IMR-90 (cell line): ENCODE results near the gene PTGES. TPM values are rescaled to one million over a fixed set of nuclear protein-coding genes. Genes with fewer than 3 reads are reported as not detected.

ENCODE experiments used
- ATAC-seq: fragments of 200-7000 bp; cut with Tn5 transposase; 2 replicates; pipeline ENCODE4 v1.9.1; 2020; ENCODE audit warnings: low read depth, mild to moderate bottlenecking, moderate library complexity
- BruUV-seq: library from RNA; stranded (reverse); fragments of 400-500 nt; replicated peaks from 2 replicates; lab custom pipeline; 2021; lab: Mats Ljungman, UMichigan
- CTCF ChIA-PET: fragments of 300-600 bp; formaldehyde crosslinking; extraction: SDS; loops from one replicate; lab custom pipeline; 2021; ENCODE audit warnings: antibody characterized with exemption; lab: Yijun Ruan, JAX
- POLR2A ChIA-PET: fragments of 300-600 bp; sonication (Branson Sonifier 250); formaldehyde crosslinking; loops from one replicate; lab custom pipeline; 2022; ENCODE audit warnings: antibody characterized with exemption; ENCODE audit not compliant: unreplicated experiment; lab: Charles Lee
- DNase-seq: peaks from one replicate; pipeline ENCODE4 v3.0.0; 2013
- H2AFZ ChIP-seq: replicated peaks from 2 replicates; pipeline ENCODE3; 2013; ENCODE audit warnings: low read length, mild to moderate bottlenecking; ENCODE audit not compliant: poor library complexity
- H2AK5ac ChIP-seq: 2 replicates; pipeline ENCODE4 v1.6.1; 2013; ENCODE audit warnings: low read depth, low read length, inconsistent platforms
- H2AK9ac ChIP-seq: replicated peaks from 2 replicates; pipeline ENCODE3; 2013; ENCODE audit warnings: mild to moderate bottlenecking, low read depth, low read length, moderate library complexity; ENCODE audit not compliant: poor library complexity
- H2BK120ac ChIP-seq: 2 replicates; pipeline ENCODE4 v1.6.1; 2013; ENCODE audit warnings: low read depth, low read length, inconsistent platforms
- H2BK15ac ChIP-seq: 3 replicates; pipeline ENCODE4 v1.6.1; 2013; ENCODE audit warnings: low read depth, low read length, inconsistent platforms
- H2BK20ac ChIP-seq: 2 replicates; pipeline ENCODE4 v1.6.1; 2013; ENCODE audit warnings: low read depth, mild to moderate bottlenecking, inconsistent platforms, low read length, moderate library complexity
- H2BK5ac ChIP-seq: 2 replicates; pipeline ENCODE4 v1.6.1; 2013; ENCODE audit warnings: mild to moderate bottlenecking, low read depth, low read length, inconsistent platforms; ENCODE audit not compliant: poor library complexity, severe bottlenecking
- H3K14ac ChIP-seq: replicated peaks from 2 replicates; pipeline ENCODE4 v1.6.1; 2013; ENCODE audit warnings: low read depth, low read length, inconsistent platforms
- H3K18ac ChIP-seq: 2 replicates; pipeline ENCODE4 v1.6.1; 2013; ENCODE audit warnings: low read depth, low read length, control low read depth
- H3K23ac ChIP-seq: 2 replicates; pipeline ENCODE4 v1.6.1; 2013; ENCODE audit warnings: low read depth, low read length, inconsistent platforms
- H3K27ac ChIP-seq: 2 replicates; pipeline ENCODE4 v1.5.1; 2013; ENCODE audit warnings: mild to moderate bottlenecking, control low read depth, low read length; ENCODE audit not compliant: insufficient read depth
- H3K27me3 ChIP-seq: 2 replicates; pipeline ENCODE4 v1.6.1; 2013; ENCODE audit warnings: low read length; ENCODE audit not compliant: control insufficient read depth, insufficient read depth
- H3K36me3 ChIP-seq: 2 replicates; pipeline ENCODE4 v1.6.1; 2013; ENCODE audit warnings: low read length, mixed read lengths; ENCODE audit not compliant: control insufficient read depth, insufficient read depth
- H3K4ac ChIP-seq: 2 replicates; pipeline ENCODE4 v1.6.1; 2013; ENCODE audit warnings: low read depth, low read length, inconsistent platforms
- H3K4me1 ChIP-seq: 2 replicates; pipeline ENCODE4 v1.6.1; 2013; ENCODE audit warnings: low read length, mixed read lengths; ENCODE audit not compliant: control insufficient read depth, insufficient read depth
- H3K4me2 ChIP-seq: 2 replicates; pipeline ENCODE4 v1.6.1; 2013; ENCODE audit warnings: low read depth, mild to moderate bottlenecking, control low read depth, low read length, moderate library complexity
- H3K4me3 ChIP-seq: 2 replicates; pipeline ENCODE4 v1.5.1; 2013; ENCODE audit warnings: low read depth, mild to moderate bottlenecking, control low read depth, low read length, moderate library complexity; ENCODE audit not compliant: insufficient read depth
- H3K56ac ChIP-seq: 2 replicates; pipeline ENCODE4 v1.6.1; 2013; ENCODE audit warnings: low read length, inconsistent platforms; ENCODE audit not compliant: insufficient read depth; ENCODE audit errors: extremely low read depth
- H3K79me1 ChIP-seq, 2 experiments: 2 replicates each; pipeline ENCODE4 v1.6.1; 2013; ENCODE audit warnings: low read length in 2 of 2, inconsistent platforms in 1 of 2, low read depth in 1 of 2
- H3K9ac ChIP-seq: 2 replicates; pipeline ENCODE4 v1.6.1; 2013; ENCODE audit warnings: low read depth, low read length, control low read depth
- H3K9me1 ChIP-seq: 2 replicates; pipeline ENCODE4 v1.6.1; 2013; ENCODE audit warnings: low read length, inconsistent platforms; ENCODE audit not compliant: insufficient read depth
- H3K9me3 ChIP-seq: 2 replicates; pipeline ENCODE4 v1.6.1; 2013; ENCODE audit warnings: low read length; ENCODE audit not compliant: control insufficient read depth, insufficient read depth
- H4K20me1 ChIP-seq: 2 replicates; pipeline ENCODE4 v1.6.1; 2013; ENCODE audit warnings: low read length, inconsistent platforms; ENCODE audit not compliant: insufficient read depth
- H4K5ac ChIP-seq: 2 replicates; pipeline ENCODE4 v1.6.1; 2013; ENCODE audit warnings: mild to moderate bottlenecking, low read depth, low read length, control low read depth
- H4K8ac ChIP-seq, 2 experiments: 2 replicates each; pipeline ENCODE4 v1.6.1; 2013; ENCODE audit warnings: low read depth in 2 of 2, low read length in 2 of 2, control low read depth in 1 of 2, inconsistent platforms in 1 of 2
- H4K91ac ChIP-seq: 2 replicates; pipeline ENCODE4 v1.6.1; 2013; ENCODE audit warnings: low read depth, low read length, inconsistent platforms; ENCODE audit not compliant: insufficient read depth
- BHLHE40 ChIP-seq: fragments of 150-350 bp; IDR thresholded peaks from 2 replicates; pipeline ENCODE4 v1.6.1; 2016; ENCODE audit warnings: mild to moderate bottlenecking, low read depth, low read length
- CHD1 ChIP-seq: IDR thresholded peaks from 2 replicates; pipeline ENCODE4 v1.6.1; 2012; ENCODE audit warnings: low read depth, low read length, improper control_type of control experiment
- ELK1 ChIP-seq: fragments of 150-350 bp; IDR thresholded peaks from 2 replicates; pipeline ENCODE4 v1.6.1; 2016; ENCODE audit warnings: low read depth, mild to moderate bottlenecking, low read length, moderate library complexity, borderline replicate concordance
- MAZ ChIP-seq: IDR thresholded peaks from 2 replicates; pipeline ENCODE4 v1.6.1; 2012; ENCODE audit warnings: low read depth, mild to moderate bottlenecking, low read length, improper control_type of control experiment, moderate library complexity, borderline replicate concordance
- MXI1 ChIP-seq: IDR thresholded peaks from 2 replicates; pipeline ENCODE4 v1.6.1; 2012; ENCODE audit warnings: low read depth, mild to moderate bottlenecking, low read length, moderate library complexity, borderline replicate concordance
- RAD21 ChIP-seq: IDR thresholded peaks from 2 replicates; pipeline ENCODE4 v1.6.1; 2012; ENCODE audit warnings: low read length, improper control_type of control experiment
- USF2 ChIP-seq: fragments of 150-350 bp; IDR thresholded peaks from 2 replicates; pipeline ENCODE4 v1.6.1; 2017; ENCODE audit warnings: mild to moderate bottlenecking, antibody characterized with exemption, low read length, low read depth
- WGBS, 2 experiments: methylation state at CpG; one replicate each; pipeline versions ENCODE4 v1.1.5 to v1.1.7; 2013; ENCODE audit warnings: missing lambda C conversion rate in 2 of 2; ENCODE audit not compliant: insufficient read length in 1 of 2; ENCODE audit errors: extremely low coverage in 2 of 2; 5-methylcytosine and 5-hydroxymethylcytosine counted together
- dilution Hi-C: fragments of 300-500 bp; cut with HindIII; formaldehyde crosslinking; loops from one replicate; pipeline ENCODE4 v1.14.3; 2018; ENCODE audit warnings: low sequenced_read_pairs; ENCODE audit not compliant: unreplicated experiment
- in situ Hi-C: fragments of 300-500 bp; cut with MboI; formaldehyde crosslinking; loops from 3 replicates; pipeline ENCODE4 v1.14.3; 2019; ENCODE audit warnings: low sequenced_read_pairs, inconsistent platforms, mixed read lengths
- intact Hi-C: fragments of 100-400 bp; cut with micrococcal nuclease; formaldehyde crosslinking; loops from 2 replicates; pipeline ENCODE4 v1.10.0; 2022
- polyA plus RNA-seq, 3 experiments: library from polyadenylated mRNA; depleted of rRNA; stranded (reverse); fragments of >200 nt; gene quantifications; 2 replicates each; pipeline ENCODE4 v1.2.3, GENCODE V29; 2012; ENCODE audit warnings: low replicate concordance in 1 of 3
- total RNA-seq: library from RNA; depleted of rRNA; stranded (reverse); fragments of >200 nt; gene quantifications from 2 replicates; pipeline ENCODE4 v1.2.3, GENCODE V29; 2012

PTGES gene
- total and polyA plus RNA-seq, 2 of the 4 experiments (the other 2 are of a cell fraction), result 3.2 to 6.3 TPM

DNA sequence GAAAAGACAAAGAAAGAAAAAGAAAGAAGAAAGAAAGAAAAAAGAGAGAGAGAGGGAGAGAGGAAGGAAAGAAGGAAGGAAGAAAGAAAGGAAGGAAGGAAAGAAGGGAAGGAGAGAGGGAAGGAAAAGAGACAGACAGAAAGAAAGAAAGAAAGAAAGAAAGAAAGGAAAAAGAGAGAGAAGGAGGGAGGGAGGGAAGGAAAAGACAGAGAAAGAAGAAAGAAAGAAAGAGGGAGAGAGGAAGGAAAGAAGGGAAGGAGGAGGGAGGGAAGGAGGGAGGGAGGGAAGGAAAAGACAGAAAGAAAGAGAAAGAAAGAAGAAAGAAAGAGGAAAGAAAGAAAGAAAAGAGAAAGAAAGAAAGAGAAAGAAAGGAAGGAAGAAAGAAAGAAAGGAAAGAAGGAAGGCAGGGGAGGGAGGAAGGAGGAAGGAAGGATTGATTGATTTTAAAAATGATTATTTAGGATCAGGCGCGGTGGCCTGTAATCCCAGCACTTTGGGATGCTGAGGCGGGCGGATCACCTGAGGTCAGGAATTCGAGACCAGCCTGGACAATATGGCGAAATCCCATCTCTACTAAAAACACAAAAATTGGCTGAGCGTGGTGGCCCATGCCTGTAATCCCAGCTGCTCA, 26.8 kb upstream of the PTGES start:
- TF ChIP-seq RAD21 (no peak), ELK1 (no peak), BHLHE40 (no peak), CHD1 (no peak), USF2 (no peak), MXI1 (no peak), MAZ (no peak)
- peaks cover 18% of the 10 kb centered on the region for H3K4me1 ChIP-seq
- no peaks in the 10 kb centered on the region for H3K27me3 ChIP-seq
- no peaks in the 10 kb centered on the region for H4K20me1 ChIP-seq
- ChIA-PET POLR2A (no interaction called here), CTCF (no interaction called here)
- no peak overlapping the region for H2AK5ac ChIP-seq
- H3K4me3 ChIP-seq, result no peak overlapping the region
- peaks cover 23% of the 10 kb centered on the region for H3K9me1 ChIP-seq
- ATAC-seq, result no peak
- no peak overlapping the region for H2BK15ac ChIP-seq
- no peak overlapping the region for H4K8ac ChIP-seq
- H4K91ac ChIP-seq, result no peak overlapping the region
- no peak overlapping the region for H2BK5ac ChIP-seq
- no peak overlapping the region for H3K9ac ChIP-seq
- no peak overlapping the region for H3K56ac ChIP-seq
- H4K5ac ChIP-seq, result no peak overlapping the region
- BruUV-seq, result no TSS peak
- WGBS, 2 experiments, result no CpG with 5 or more reads among the region's 7 CpGs
- no peak overlapping the region for H3K27ac ChIP-seq
- H2AK9ac ChIP-seq, result no peak overlapping the region
- no peaks in the 10 kb centered on the region for H3K9me3 ChIP-seq
- H3K79me1 ChIP-seq, result no peaks in the 10 kb centered on the region
- peak overlapping the region; percentile 33; the same call in 1 of the 2 replicates for H2BK120ac ChIP-seq
- dilution Hi-C loops (no loop called here), in situ Hi-C loops (loop anchor here (5.0 kb wide), 3 partner anchors 42 to 647 kb away; no protein-coding TSS in a partner anchor), intact Hi-C loops (loop anchor here (5.0 kb wide), 1 partner anchor 642 kb away; no protein-coding TSS in a partner anchor)
- no peak overlapping the region for H3K18ac ChIP-seq
- no peak overlapping the region for H3K23ac ChIP-seq
- no peak overlapping the region for H2AFZ ChIP-seq
- H2BK20ac ChIP-seq, result no peak overlapping the region
- H3K36me3 ChIP-seq, result no peaks in the 10 kb centered on the region
- no peak overlapping the region for H3K4ac ChIP-seq
- H3K4me2 ChIP-seq, result no peak overlapping the region
- no peak overlapping the region for H3K14ac ChIP-seq
- DNase-seq, result no peak
